ENCODE data around the gene ADPRM.

GRCh38 chr17:10728331-10728892, 31.0 kb downstream of the ADPRM start:
- TF ChIP-seq CTCF (IDR thresholded peaks at IDR 0.05) (no peak), GABPB1 (CRISPR knock-in tag; IDR thresholded peaks at IDR 0.05) (no peak), SOX15 (CRISPR knock-in tag; IDR thresholded peaks at IDR 0.05) (no peak), SMAD3 (CRISPR knock-in tag; IDR thresholded peaks at IDR 0.05; ENCODE audit: borderline replicate concordance) (no peak), JUN (CRISPR knock-in tag; IDR thresholded peaks at IDR 0.05) (no peak), ZNF138 (CRISPR knock-in tag; conservative IDR thresholded peaks at IDR 0.05) (no peak), FOXJ3 (CRISPR knock-in tag; IDR thresholded peaks at IDR 0.05; ENCODE audit: borderline replicate concordance) (no peak), KAT7 (CRISPR knock-in tag; IDR thresholded peaks at IDR 0.05; ENCODE audit: borderline replicate concordance) (no peak), CREM (CRISPR knock-in tag; IDR thresholded peaks at IDR 0.05) (no peak)
- TF ChIP-seq, protein P1, sequence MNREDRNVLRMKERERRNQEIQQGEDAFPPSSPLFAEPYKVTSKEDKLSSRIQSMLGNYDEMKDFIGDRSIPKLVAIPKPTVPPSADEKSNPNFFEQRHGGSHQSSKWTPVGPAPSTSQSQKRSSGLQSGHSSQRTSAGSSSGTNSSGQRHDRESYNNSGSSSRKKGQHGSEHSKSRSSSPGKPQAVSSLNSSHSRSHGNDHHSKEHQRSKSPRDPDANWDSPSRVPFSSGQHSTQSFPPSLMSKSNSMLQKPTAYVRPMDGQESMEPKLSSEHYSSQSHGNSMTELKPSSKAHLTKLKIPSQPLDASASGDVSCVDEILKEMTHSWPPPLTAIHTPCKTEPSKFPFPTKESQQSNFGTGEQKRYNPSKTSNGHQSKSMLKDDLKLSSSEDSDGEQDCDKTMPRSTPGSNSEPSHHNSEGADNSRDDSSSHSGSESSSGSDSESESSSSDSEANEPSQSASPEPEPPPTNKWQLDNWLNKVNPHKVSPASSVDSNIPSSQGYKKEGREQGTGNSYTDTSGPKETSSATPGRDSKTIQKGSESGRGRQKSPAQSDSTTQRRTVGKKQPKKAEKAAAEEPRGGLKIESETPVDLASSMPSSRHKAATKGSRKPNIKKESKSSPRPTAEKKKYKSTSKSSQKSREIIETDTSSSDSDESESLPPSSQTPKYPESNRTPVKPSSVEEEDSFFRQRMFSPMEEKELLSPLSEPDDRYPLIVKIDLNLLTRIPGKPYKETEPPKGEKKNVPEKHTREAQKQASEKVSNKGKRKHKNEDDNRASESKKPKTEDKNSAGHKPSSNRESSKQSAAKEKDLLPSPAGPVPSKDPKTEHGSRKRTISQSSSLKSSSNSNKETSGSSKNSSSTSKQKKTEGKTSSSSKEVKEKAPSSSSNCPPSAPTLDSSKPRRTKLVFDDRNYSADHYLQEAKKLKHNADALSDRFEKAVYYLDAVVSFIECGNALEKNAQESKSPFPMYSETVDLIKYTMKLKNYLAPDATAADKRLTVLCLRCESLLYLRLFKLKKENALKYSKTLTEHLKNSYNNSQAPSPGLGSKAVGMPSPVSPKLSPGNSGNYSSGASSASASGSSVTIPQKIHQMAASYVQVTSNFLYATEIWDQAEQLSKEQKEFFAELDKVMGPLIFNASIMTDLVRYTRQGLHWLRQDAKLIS (CRISPR knock-in tag; IDR thresholded peaks at IDR 0.05; ENCODE audit: borderline replicate concordance) = no peak
- TF ChIP-seq, protein P2, sequence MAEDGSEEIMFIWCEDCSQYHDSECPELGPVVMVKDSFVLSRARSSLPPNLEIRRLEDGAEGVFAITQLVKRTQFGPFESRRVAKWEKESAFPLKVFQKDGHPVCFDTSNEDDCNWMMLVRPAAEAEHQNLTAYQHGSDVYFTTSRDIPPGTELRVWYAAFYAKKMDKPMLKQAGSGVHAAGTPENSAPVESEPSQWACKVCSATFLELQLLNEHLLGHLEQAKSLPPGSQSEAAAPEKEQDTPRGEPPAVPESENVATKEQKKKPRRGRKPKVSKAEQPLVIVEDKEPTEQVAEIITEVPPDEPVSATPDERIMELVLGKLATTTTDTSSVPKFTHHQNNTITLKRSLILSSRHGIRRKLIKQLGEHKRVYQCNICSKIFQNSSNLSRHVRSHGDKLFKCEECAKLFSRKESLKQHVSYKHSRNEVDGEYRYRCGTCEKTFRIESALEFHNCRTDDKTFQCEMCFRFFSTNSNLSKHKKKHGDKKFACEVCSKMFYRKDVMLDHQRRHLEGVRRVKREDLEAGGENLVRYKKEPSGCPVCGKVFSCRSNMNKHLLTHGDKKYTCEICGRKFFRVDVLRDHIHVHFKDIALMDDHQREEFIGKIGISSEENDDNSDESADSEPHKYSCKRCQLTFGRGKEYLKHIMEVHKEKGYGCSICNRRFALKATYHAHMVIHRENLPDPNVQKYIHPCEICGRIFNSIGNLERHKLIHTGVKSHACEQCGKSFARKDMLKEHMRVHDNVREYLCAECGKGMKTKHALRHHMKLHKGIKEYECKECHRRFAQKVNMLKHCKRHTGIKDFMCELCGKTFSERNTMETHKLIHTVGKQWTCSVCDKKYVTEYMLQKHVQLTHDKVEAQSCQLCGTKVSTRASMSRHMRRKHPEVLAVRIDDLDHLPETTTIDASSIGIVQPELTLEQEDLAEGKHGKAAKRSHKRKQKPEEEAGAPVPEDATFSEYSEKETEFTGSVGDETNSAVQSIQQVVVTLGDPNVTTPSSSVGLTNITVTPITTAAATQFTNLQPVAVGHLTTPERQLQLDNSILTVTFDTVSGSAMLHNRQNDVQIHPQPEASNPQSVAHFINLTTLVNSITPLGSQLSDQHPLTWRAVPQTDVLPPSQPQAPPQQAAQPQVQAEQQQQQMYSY (CRISPR knock-in tag; IDR thresholded peaks at IDR 0.05) = no peak
- TF ChIP-seq, protein P3, sequence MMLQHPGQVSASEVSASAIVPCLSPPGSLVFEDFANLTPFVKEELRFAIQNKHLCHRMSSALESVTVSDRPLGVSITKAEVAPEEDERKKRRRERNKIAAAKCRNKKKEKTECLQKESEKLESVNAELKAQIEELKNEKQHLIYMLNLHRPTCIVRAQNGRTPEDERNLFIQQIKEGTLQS (CRISPR knock-in tag; conservative IDR thresholded peaks at IDR 0.05) = no peak

Data from WTC11 (cell line).